ENCODE measurements around the gene SPEG. TPM values are rescaled to one million over a fixed set of nuclear protein-coding genes. Genes with fewer than 3 reads are reported as not detected.

Gene SPEG
- total and polyA plus RNA-seq, 2 of the 8 experiments (the other 6 are each of a cell fraction or from before 2014, with no cell fraction given): 19.9 to 32.0 TPM

DNA sequence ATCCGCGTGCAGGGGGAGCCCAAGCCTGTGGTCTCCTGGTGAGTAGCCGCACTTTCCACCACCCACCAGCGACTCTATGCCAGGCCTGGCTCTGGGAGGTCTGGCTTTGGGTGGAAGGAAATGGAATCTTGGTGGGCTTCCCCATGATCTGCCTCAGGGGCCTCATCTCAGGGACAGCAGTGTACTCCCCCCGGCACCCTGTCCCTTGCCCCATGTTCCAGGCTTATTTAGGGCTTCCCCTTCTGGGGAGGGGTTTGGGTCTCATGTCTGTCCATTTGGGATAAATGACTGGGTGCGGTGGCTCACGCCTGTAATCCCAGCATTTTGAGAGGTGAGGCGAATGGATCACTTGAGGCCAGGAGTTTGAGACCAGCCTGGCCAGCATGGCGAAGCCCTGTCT is 27.7 kb downstream of the SPEG start:
- Histone ChIP-seq H3K9ac (replicated peaks in 1 of 4; ENCODE audit: extremely low read depth in 1 of 4, low read depth in 3 of 4, low read length in 3 of 4) (no peak overlapping the region), H3K14ac (ENCODE audit: insufficient read length) (no peak overlapping the region), H3K4me3 (ENCODE audit: extremely low read depth in 1 of 4, insufficient read depth in 2 of 4, low read depth in 3 of 4, low read length in 4 of 4) (no peak overlapping the region), H3K79me2 (ENCODE audit: control insufficient read depth in 1 of 2, insufficient read depth in 2 of 2, low read length in 2 of 2) (no peaks in the 10 kb centered on the region), H4K20me1 (replicated peaks in 1 of 2; ENCODE audit: control insufficient read depth in 1 of 2, insufficient read depth in 2 of 2, low read length in 2 of 2) (peaks cover 0 to 9% of the 10 kb centered on the region in 2 experiments), H2BK120ac (replicated peaks; ENCODE audit: low read depth, low read length) (no peak overlapping the region), H3K4me2 (ENCODE audit: insufficient read depth in 1 of 2, low read depth in 2 of 2, low read length in 2 of 2) (no peak overlapping the region), H3K4ac (replicated peaks; ENCODE audit: insufficient read length, low read depth, low read length) (no peak overlapping the region), H3K36me3 (ENCODE audit: control insufficient read depth in 2 of 4, insufficient read depth in 4 of 4, low read length in 3 of 4) (peaks cover 0 to 6% (median under 1%) of the 10 kb centered on the region in 4 experiments; a peak in 1 of 8 replicates), H3K9me3 (ENCODE audit: insufficient read depth in 2 of 2, low read depth in 1 of 2, low read length in 1 of 2) (no peaks in the 10 kb centered on the region), H2BK5ac (ENCODE audit: low read depth, low read length) (no peak overlapping the region), H3K23me2 (ENCODE audit: low read depth, low read length) (peaks cover 3% of the 10 kb centered on the region; the same call in 1 of the 2 replicates), H2BK20ac (ENCODE audit: low read length) (no peak overlapping the region), H2AK5ac (ENCODE audit: low read depth, low read length) (no peak overlapping the region), H2AFZ (ENCODE audit: low read length) (no peak overlapping the region), H3K27ac (ENCODE audit: low read depth, low read length) (no peak overlapping the region), H4K91ac (replicated peaks; ENCODE audit: insufficient read length, low read length) (no peak overlapping the region), H3K79me1 (ENCODE audit: low read depth, low read length) (no peaks in the 10 kb centered on the region), H4K8ac (ENCODE audit: extremely low read depth, insufficient read depth, low read length) (no peak overlapping the region), H3K27me3 (replicated peaks in 1 of 4; ENCODE audit: control insufficient read depth in 3 of 4, extremely low read depth in 1 of 4, insufficient read depth in 3 of 4, low read length in 3 of 4) (no peaks in the 10 kb centered on the region; a peak in 1 of 7 replicates), H2BK15ac (ENCODE audit: low read length) (no peak overlapping the region), H4K5ac (ENCODE audit: insufficient read length, low read depth, low read length) (no peak overlapping the region), H3K4me1 (replicated peaks in 1 of 4; ENCODE audit: control insufficient read depth in 3 of 4, insufficient read depth in 4 of 4, low read length in 3 of 4) (peaks cover 9 to 23% (median 21%) of the 10 kb centered on the region in 4 experiments), H3K56ac (replicated peaks; ENCODE audit: insufficient read length, low read depth, low read length) (no peak overlapping the region), H3K23ac (ENCODE audit: insufficient read length) (no peak overlapping the region), H3K18ac (ENCODE audit: extremely low read depth, low read length) (no peak overlapping the region), H2BK12ac (ENCODE audit: low read depth, low read length) (no peak overlapping the region)
- no peak for TF ChIP-seq POU5F1 (IDR thresholded peaks at IDR 0.05; ENCODE audit: low read depth, low read length)
- TF ChIP-seq MAFK (IDR thresholded peaks at IDR 0.05; ENCODE audit: low read depth, low read length): no peak
- TF ChIP-seq CBX8 (IDR thresholded peaks at IDR 0.05; ENCODE audit: borderline replicate concordance, low read depth, low read length): no peak
- no peak for TF ChIP-seq RBBP5 (IDR thresholded peaks at IDR 0.05; ENCODE audit: borderline replicate concordance, low read depth, low read length)
- no peak for TF ChIP-seq EGR1 (IDR thresholded peaks at IDR 0.05; ENCODE audit: borderline replicate concordance, low read depth, low read length)
- no peak for TF ChIP-seq BACH1 (IDR thresholded peaks at IDR 0.05; ENCODE audit: low read length)
- 85% methylated on average over 9 of the region's 9 CpGs; no CpG with 5 or more reads in 1 of the 2 experiments for WGBS, 2 experiments (ENCODE audit: extremely low coverage in 1 of 2, insufficient coverage in 1 of 2, insufficient read length in 1 of 2, insufficient replicate concordance in 2 of 2, low coverage in 1 of 2, low lambda C conversion rate in 2 of 2, missing lambda C conversion rate in 1 of 2)
- POLR2A ChIA-PET (ENCODE audit: partially characterized antibody): interaction anchor here (1.2 to 2.1 kb wide), 4 partner anchors 9 to 27 kb away, joined by 3 to 11 read pairs (median 4); partner anchors contain the start of gene SPEG
- CTCF ChIA-PET (ENCODE audit: partially characterized antibody): interaction anchor here (5.5 to 113.1 kb wide), 3 partner anchors 4 to 59 kb away, joined by 49 to 7248 read pairs (median 7248); partner anchors contain the start of genes ASIC4, CHPF, DES and GMPPA
- FAIRE-seq: no peak
- no peak for DNase-seq (ENCODE audit: low read depth in 1 of 2, low spot score in 2 of 2)
